ENCODE measurements around the gene SEMA3F. TPM values are rescaled to one million over a fixed set of nuclear protein-coding genes. Genes with fewer than 3 reads are reported as not detected.

Gene SEMA3F
- total RNA-seq, 4 donors from 2014 or later: 11.9 to 46.5 (median 23.3) TPM

DNA sequence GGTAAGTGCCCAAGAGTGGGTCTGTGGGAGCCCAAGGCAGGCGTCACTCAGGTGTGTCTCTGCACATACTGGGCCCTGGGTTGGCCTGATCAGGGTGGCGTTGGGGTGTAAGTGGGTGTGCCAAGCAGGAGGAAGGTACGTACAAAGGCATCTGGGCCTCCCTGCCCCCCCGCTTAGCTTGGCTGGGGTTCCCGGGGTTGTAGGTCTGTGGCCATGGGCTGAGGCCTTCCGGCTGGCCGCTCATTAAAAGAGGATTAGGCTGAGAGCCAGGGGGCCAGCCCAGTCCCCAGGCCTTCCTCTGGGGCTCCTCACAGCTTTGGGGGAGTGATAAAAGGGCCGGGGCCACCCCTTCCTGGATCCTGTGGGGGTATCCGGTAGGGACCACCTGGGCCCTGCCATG, 13.3 kb downstream of the SEMA3F start:
- 80% methylated on average over 4 of the region's 9 CpGs for WGBS
- Histone ChIP-seq H3K9me3 (no peaks in the 10 kb centered on the region), H3K27ac (replicated peaks in 1 of 4) (peak overlapping the region; percentile 22 to 87 (median 85)), H3K4me3 (no peak overlapping the region), H3K27me3 (no peaks in the 10 kb centered on the region), H3K4me1 (peaks cover 76 to 91% (median 87%) of the 10 kb centered on the region in 4 donors), H3K36me3 (no peaks in the 10 kb centered on the region)
- DNase-seq (ENCODE audit: extremely low spot score): no peak
- TF ChIP-seq POLR2AphosphoS5 (IDR thresholded peaks at IDR 0.05) (peak in 1 of 2 donors; percentile 16), EP300 (IDR thresholded peaks at IDR 0.05) (no peak), POLR2A (IDR thresholded peaks at IDR 0.05; ENCODE audit: low read depth) (no peak)
- TF ChIP-seq, protein P1, sequence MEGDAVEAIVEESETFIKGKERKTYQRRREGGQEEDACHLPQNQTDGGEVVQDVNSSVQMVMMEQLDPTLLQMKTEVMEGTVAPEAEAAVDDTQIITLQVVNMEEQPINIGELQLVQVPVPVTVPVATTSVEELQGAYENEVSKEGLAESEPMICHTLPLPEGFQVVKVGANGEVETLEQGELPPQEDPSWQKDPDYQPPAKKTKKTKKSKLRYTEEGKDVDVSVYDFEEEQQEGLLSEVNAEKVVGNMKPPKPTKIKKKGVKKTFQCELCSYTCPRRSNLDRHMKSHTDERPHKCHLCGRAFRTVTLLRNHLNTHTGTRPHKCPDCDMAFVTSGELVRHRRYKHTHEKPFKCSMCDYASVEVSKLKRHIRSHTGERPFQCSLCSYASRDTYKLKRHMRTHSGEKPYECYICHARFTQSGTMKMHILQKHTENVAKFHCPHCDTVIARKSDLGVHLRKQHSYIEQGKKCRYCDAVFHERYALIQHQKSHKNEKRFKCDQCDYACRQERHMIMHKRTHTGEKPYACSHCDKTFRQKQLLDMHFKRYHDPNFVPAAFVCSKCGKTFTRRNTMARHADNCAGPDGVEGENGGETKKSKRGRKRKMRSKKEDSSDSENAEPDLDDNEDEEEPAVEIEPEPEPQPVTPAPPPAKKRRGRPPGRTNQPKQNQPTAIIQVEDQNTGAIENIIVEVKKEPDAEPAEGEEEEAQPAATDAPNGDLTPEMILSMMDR (IDR thresholded peaks at IDR 0.05): no peak
- intact Hi-C loops (cut with DNase I): no loop called here

DNA sequence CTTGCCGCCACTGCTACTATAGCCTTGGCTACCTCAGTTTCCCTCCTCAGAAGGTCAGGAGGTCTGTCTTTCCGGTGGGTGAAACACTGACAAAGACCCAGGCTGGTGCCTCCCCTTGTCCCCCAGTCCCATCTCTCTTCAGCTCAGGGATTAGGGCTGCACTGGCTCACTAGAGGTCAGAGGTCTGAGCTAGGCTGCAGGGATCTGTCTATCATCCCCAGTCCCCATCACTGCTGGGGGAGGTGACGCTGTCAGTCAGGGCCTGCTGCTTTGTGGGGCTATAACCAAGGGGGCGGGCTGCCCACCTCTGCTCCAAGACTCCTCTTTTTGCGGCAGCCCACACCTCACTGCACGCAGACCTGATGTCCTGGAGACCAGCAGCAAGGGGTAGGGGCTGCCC, 13.7 kb downstream of the SEMA3F start:
- peak overlapping the region; percentile 22 to 87 (median 70) for H3K27ac ChIP-seq (replicated peaks in 1 of 4)
- peaks cover 72 to 87% (median 83%) of the 10 kb centered on the region in 4 donors for H3K4me1 ChIP-seq
- intact Hi-C loops (cut with DNase I): no loop called here
- no peak for DNase-seq (ENCODE audit: extremely low spot score)
- TF ChIP-seq EP300 (IDR thresholded peaks at IDR 0.05) (no peak), POLR2AphosphoS5 (IDR thresholded peaks at IDR 0.05) (no peak), POLR2A (IDR thresholded peaks at IDR 0.05; ENCODE audit: low read depth) (no peak)
- TF ChIP-seq, protein P1 (IDR thresholded peaks at IDR 0.05): no peak
- no peaks in the 10 kb centered on the region for H3K9me3 ChIP-seq
- H3K4me3 ChIP-seq: no peak overlapping the region
- no peaks in the 10 kb centered on the region for H3K27me3 ChIP-seq
- WGBS: 100% methylated on average over 3 of the region's 6 CpGs
- peaks cover 0 to 3% (median 2%) of the 10 kb centered on the region in 4 donors for H3K36me3 ChIP-seq

DNA sequence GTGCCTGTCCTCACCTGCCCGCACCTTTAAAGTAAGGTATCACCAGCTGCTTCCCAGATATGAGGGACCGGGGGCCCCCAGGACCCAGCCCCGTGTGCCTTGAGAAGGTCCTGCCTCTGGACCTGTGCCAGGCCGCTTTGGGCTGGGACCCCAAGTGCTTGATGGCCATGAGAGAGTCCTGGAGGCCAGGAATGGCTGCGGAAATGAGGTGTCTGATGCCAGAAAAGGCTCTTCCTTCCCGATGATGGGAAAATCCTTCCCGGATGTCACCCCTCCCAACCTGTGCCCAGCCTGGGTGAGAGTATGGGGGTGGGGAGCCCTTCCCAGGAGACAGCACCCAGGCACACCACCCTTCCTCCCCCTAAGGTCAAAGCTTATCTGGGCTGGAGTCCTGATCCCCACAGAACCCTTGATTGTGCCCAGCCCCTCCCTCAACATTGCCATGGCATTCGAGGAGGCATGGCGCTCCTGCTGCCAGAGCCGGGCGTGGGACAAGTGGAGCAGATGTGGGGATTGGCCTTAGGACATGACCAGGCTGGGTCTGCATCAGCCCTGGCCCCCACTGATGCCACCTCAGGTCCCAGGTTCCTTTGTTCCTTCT, 14.2 kb downstream of the SEMA3F start:
- WGBS: no CpG with 5 or more reads among the region's 11 CpGs
- no peak for DNase-seq (ENCODE audit: extremely low spot score)
- Histone ChIP-seq H3K27ac (replicated peaks in 1 of 4) (peak overlapping the region; percentile 22 to 87 (median 70)), H3K4me3 (no peak overlapping the region), H3K4me1 (peaks cover 67 to 82% (median 78%) of the 10 kb centered on the region in 4 donors), H3K36me3 (peaks cover 0 to 9% (median 7%) of the 10 kb centered on the region in 4 donors), H3K27me3 (no peaks in the 10 kb centered on the region), H3K9me3 (no peaks in the 10 kb centered on the region)
- TF ChIP-seq, protein P1 (IDR thresholded peaks at IDR 0.05): no peak
- TF ChIP-seq POLR2AphosphoS5 (IDR thresholded peaks at IDR 0.05) (no peak), EP300 (IDR thresholded peaks at IDR 0.05) (no peak), POLR2A (IDR thresholded peaks at IDR 0.05; ENCODE audit: low read depth) (no peak)
- intact Hi-C loops (cut with DNase I): no loop called here

DNA sequence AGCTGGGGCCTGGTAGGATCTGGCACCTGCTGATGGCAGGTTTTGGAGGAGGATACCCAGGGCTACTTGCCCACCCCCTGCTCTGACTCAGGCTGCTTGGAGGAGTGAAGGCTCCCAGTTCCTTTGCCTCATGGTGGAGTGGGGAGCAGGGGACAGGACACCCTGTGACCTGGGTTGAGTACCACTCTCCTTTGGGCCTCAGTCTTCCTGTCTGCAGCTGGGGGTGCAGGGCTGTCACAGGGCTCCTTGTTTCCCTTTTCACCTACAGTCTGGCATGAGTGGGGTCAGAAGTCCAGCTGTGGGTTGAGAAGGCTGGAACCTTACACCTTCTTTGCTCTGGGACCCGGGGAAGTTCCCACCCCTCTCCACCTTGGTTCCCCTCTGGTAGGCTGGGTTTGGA, 14.7 kb downstream of the SEMA3F start:
- Histone ChIP-seq H3K4me3 (no peak overlapping the region), H3K4me1 (peaks cover 62 to 77% (median 73%) of the 10 kb centered on the region in 4 donors), H3K27ac (replicated peaks in 1 of 4) (peak overlapping the region; percentile 33 to 87 (median 70)), H3K9me3 (no peaks in the 10 kb centered on the region), H3K36me3 (peaks cover 0 to 14% (median 12%) of the 10 kb centered on the region in 4 donors), H3K27me3 (no peaks in the 10 kb centered on the region)
- 90% methylated on average over 1 of the region's 1 CpG for WGBS
- intact Hi-C loops (cut with DNase I): loop anchor here (5.0 kb wide), 1 partner anchor 48 kb away; no protein-coding TSS in a partner anchor
- DNase-seq (ENCODE audit: extremely low spot score): no peak
- TF ChIP-seq EP300 (IDR thresholded peaks at IDR 0.05) (no peak), POLR2A (IDR thresholded peaks at IDR 0.05; ENCODE audit: low read depth) (no peak), POLR2AphosphoS5 (IDR thresholded peaks at IDR 0.05) (no peak)
- TF ChIP-seq, protein P1 (IDR thresholded peaks at IDR 0.05): no peak
